SU-DHL-6 (cell line): Measurements from ENCODE around the gene PROX2.

Experiments
- CTCF ChIP-seq: fragments of 200-600 bp; sonication (generic); IDR thresholded peaks from one replicate; pipeline ENCODE4 v1.5.1; 2017; ENCODE audit warnings: antibody characterized with exemption, mild to moderate bottlenecking, low read length, moderate library complexity; ENCODE audit not compliant: insufficient read depth, poor library complexity, severe bottlenecking
- EZH2phosphoT487 ChIP-seq: fragments of 200-600 bp; sonication (generic), shearing (Covaris generic); conservative IDR thresholded peaks from 2 replicates; pipeline ENCODE4 v1.6.1; 2018; ENCODE audit warnings: mild to moderate bottlenecking, antibody characterized with exemption, low read length, moderate library complexity, mixed read lengths

- TF ChIP-seq CTCF (no peak), EZH2phosphoT487 (no peak)
Measured at GRCh38 chr14:74920281-74920680, 44.3 kb upstream of the PROX2 start.
